CD4-positive, CD25-positive, alpha-beta regulatory T cell (primary cell): ENCODE measurements around the gene THOP1. TPM values are rescaled to one million over a fixed set of nuclear protein-coding genes. Genes with fewer than 3 reads are reported as not detected.
"Not testable (repeated sequence)": the region's sequence is repeated elsewhere in the genome, so short reads cannot be mapped to it uniquely, and the experiment has no call there.

Experiments used
- ATAC-seq, 2 donors: fragments of 150-1000 bp; cut with Tn5 transposase; one replicate each; pipeline ENCODE4 v1.10.0; 2021; ENCODE audit warnings: low read depth in 2 of 2, moderate number of reproducible peaks in 2 of 2, moderate library complexity in 1 of 2
- DNase-seq, 3 donors: peaks; one replicate each; pipeline versions ENCODE4 v3.0.0 to v3.0.0-alpha.2; 2012 to 2022; ENCODE audit warnings: mixed read lengths in 1 of 3
- H3K27ac ChIP-seq: one replicate; pipeline ENCODE4 v1.7.0; 2013; ENCODE audit warnings: mild to moderate bottlenecking, low read length; ENCODE audit not compliant: insufficient read depth, poor library complexity, severe bottlenecking
- H3K27me3 ChIP-seq: one replicate; pipeline ENCODE4 v1.7.0; 2013; ENCODE audit warnings: low read length; ENCODE audit not compliant: control insufficient read depth, insufficient read depth
- H3K36me3 ChIP-seq: one replicate; pipeline ENCODE4 v1.7.0; 2013; ENCODE audit warnings: mild to moderate bottlenecking, low read length, moderate library complexity; ENCODE audit not compliant: control insufficient read depth, insufficient read depth
- H3K4me1 ChIP-seq: 2 replicates; pipeline ENCODE4 v1.7.0; 2013; ENCODE audit warnings: mild to moderate bottlenecking, low read length; ENCODE audit not compliant: insufficient read depth, control insufficient read depth, poor library complexity, severe bottlenecking
- H3K4me3 ChIP-seq: one replicate; pipeline ENCODE4 v1.7.0; 2013; ENCODE audit warnings: low read depth, mild to moderate bottlenecking, low read length, moderate library complexity
- H3K9me3 ChIP-seq, 2 experiments: 1 replicate in 1 of 2; 2 replicates in 1 of 2; pipeline ENCODE4 v1.7.0; 2013; ENCODE audit warnings: low read length in 2 of 2, mild to moderate bottlenecking in 1 of 2, moderate library complexity in 1 of 2; ENCODE audit not compliant: control insufficient read depth in 2 of 2
- H3K27ac Mint-ChIP-seq, 3 donors: one replicate each; pipeline ENCODE4 v1.8.0; 2020 to 2022; ENCODE audit warnings: mild to moderate bottlenecking in 3 of 3, mixed read lengths in 3 of 3, moderate library complexity in 2 of 3
- H3K27me3 Mint-ChIP-seq: one replicate; pipeline ENCODE4 v1.8.0; 2022; ENCODE audit warnings: mild to moderate bottlenecking, mixed read lengths
- H3K36me3 Mint-ChIP-seq: one replicate; pipeline ENCODE4 v1.8.0; 2020; ENCODE audit warnings: mixed read lengths
- H3K4me1 Mint-ChIP-seq, 4 donors: one replicate each; pipeline ENCODE4 v1.8.0; 2020 to 2022; ENCODE audit warnings: mixed read lengths in 4 of 4, mild to moderate bottlenecking in 1 of 4
- H3K4me3 Mint-ChIP-seq, 4 donors: one replicate each; pipeline ENCODE4 v1.8.0; 2020 to 2022; ENCODE audit warnings: mild to moderate bottlenecking in 4 of 4, mixed read lengths in 4 of 4, moderate library complexity in 3 of 4
- H3K9me3 Mint-ChIP-seq, 7 donors: one replicate each; pipeline ENCODE4 v1.8.0; 2020 to 2022; ENCODE audit warnings: mixed read lengths in 7 of 7, mild to moderate bottlenecking in 3 of 7, moderate library complexity in 2 of 7
- polyA plus RNA-seq, 4 donors: library from polyadenylated mRNA; unstranded; fragments of 300-500 nt; fragmentation: Illumina TruSeq; gene quantifications; one replicate each; pipeline ENCODE4 v1.2.3, GENCODE V29; 2021
- total RNA-seq: library from RNA; stranded (reverse); gene quantifications from one replicate; pipeline ENCODE4 v1.2.3, GENCODE V29; 2022

THOP1 gene
- total and polyA plus RNA-seq, 5 donors from 2014 or later, result 20.0 to 28.0 (median 25.9) TPM

DNA sequence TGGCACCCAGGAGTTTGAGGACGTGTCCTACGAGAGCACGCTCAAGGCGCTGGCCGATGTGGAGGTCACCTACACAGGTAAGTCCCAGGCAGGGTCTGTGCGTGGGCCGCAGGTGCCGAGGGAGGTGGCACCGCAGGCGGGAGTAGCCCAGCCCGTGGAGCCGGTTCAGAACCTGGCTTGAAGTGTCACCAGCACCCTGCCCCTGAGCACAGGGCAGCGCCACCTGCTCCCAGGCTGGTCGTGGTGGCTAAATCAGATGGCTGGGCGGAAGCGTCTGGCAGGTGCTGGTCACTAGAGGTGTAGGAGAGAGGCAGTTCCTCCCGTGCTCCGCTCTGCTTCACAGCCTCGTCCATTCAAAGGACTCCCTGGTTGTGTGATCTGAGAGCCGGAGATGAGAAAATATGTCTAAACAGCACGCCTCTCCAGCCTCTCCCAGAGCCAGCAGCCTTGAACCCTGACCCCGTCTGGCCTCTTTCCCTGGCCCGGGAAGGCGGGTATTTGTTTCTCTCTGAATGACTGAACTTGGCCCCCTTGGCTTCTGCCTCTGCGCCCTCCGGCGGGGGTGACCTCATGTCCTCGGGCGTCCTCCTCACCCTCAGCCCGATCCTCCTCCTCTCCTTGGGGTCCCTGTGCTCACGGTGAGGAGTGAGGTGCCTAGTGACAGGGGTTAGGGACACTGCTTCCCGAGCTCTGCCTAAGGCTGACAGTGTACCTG is 5.4 kb downstream of the THOP1 start:
- ATAC-seq (no peak), DNase-seq (no peak)
- Mint-ChIP-seq H3K27me3 (no peaks in the 10 kb centered on the region), H3K4me3 (no peak overlapping the region), H3K4me1 (peaks cover 6 to 24% (median 13%) of the 10 kb centered on the region in 4 donors), H3K36me3 (peaks cover 5% of the 10 kb centered on the region), H3K9me3 (no peaks in the 10 kb centered on the region), H3K27ac (no peak overlapping the region)
- no peaks in the 10 kb centered on the region for H3K27me3 ChIP-seq
- H3K27ac ChIP-seq, result no peak overlapping the region
- H3K4me3 ChIP-seq, result no peak overlapping the region
- peaks cover 6% of the 10 kb centered on the region for H3K4me1 ChIP-seq
- no peaks in the 10 kb centered on the region for H3K9me3 ChIP-seq
- peaks cover 3% of the 10 kb centered on the region for H3K36me3 ChIP-seq

DNA sequence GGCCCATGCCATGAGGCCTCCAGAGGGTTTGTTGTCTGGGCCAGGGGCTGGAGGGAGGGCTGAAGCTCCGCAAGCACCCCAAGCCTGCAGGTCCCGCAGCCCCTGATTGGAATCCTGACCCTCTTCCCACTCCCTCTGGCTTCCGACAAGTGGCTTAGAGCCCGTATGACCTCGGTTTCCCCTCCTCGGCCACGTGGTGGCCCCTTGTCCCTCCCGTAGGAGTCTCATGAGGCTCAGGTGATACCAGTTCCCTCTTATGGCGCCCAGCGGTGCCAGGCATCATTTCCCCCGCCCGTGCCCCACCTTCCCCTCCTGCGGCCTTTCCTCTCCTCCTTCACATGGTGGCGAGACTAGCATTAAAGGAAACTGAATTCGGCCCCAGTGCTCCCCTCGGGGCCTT is 6.1 kb downstream of the THOP1 start:
- no peak overlapping the region for H3K27ac ChIP-seq
- DNase-seq (no peak), ATAC-seq (no peak)
- Mint-ChIP-seq H3K36me3 (peaks cover 9% of the 10 kb centered on the region), H3K27me3 (no peaks in the 10 kb centered on the region), H3K4me3 (no peak overlapping the region), H3K9me3 (no peaks in the 10 kb centered on the region), H3K4me1 (peaks cover 3 to 19% (median 12%) of the 10 kb centered on the region in 4 donors), H3K27ac (no peak overlapping the region)
- no peaks in the 10 kb centered on the region for H3K27me3 ChIP-seq
- no peaks in the 10 kb centered on the region for H3K9me3 ChIP-seq
- no peak overlapping the region for H3K4me3 ChIP-seq
- peaks cover 3% of the 10 kb centered on the region for H3K36me3 ChIP-seq
- no peaks in the 10 kb centered on the region for H3K4me1 ChIP-seq

DNA sequence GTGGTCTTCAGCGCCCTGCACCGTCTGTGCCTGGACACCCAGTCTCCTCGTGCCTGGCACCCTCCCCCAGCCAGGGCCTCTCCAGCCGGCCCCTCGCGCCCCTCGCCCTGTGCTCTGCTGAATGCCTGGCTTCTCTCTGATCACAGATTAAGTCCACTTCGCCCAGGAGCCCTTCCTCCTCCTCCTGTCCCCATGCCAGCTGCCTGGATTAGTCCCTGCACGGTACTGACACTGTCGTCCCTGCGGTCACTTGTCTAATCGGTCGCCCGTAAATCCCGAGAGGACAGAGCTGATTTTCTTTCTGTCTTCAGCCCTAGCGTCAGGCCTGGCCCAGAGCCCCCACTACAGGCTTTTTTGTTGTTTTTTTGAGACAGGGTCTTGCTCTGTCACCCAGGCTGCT is 6.6 kb downstream of the THOP1 start:
- ATAC-seq, result no peak
- H3K4me3 Mint-ChIP-seq, result peak overlapping the region in 1 of 4 donors; percentile 69
- Histone ChIP-seq H3K4me3 (no peak overlapping the region), H3K27me3 (no peaks in the 10 kb centered on the region), H3K36me3 (peaks cover 3% of the 10 kb centered on the region), H3K27ac (no peak overlapping the region), H3K4me1 (no peaks in the 10 kb centered on the region), H3K9me3 (no peaks in the 10 kb centered on the region)
- H3K36me3 Mint-ChIP-seq, result peaks cover 9% of the 10 kb centered on the region
- DNase-seq, result no peak
- H3K27me3 Mint-ChIP-seq, result no peaks in the 10 kb centered on the region
- peaks cover 3 to 19% (median 12%) of the 10 kb centered on the region in 4 donors for H3K4me1 Mint-ChIP-seq
- H3K27ac Mint-ChIP-seq, result peak overlapping the region in 1 of 3 donors; percentile 84
- H3K9me3 Mint-ChIP-seq, result no peaks in the 10 kb centered on the region

DNA sequence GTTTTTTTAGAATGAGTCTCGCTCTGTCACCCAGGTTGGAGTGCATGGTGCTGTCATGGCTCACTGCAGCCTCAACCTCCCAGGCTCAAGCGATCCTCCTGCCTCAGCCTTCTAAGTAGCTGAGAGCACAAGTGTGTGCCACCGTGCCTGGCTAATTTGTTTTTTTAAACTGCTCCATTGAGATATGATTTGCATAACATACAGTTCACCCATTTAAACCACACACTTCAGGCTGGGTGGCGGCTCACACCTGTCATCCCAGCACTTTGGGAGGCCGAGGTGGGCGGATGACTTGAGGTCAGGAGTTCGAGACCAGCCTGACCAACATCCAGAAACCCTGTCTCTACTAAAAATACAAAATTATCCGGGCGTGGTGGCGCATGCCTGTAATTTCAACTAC is 7.4 kb downstream of the THOP1 start:
- H3K36me3 ChIP-seq, ATAC-seq, H3K27me3 Mint-ChIP-seq, H3K4me1 ChIP-seq, H3K4me3 ChIP-seq, H3K9me3 Mint-ChIP-seq, H3K4me3 Mint-ChIP-seq, H3K27ac ChIP-seq, DNase-seq, H3K27me3 ChIP-seq, H3K9me3 ChIP-seq: not testable (repeated sequence)
- peaks cover 0 to 11% (median 8%) of the 10 kb centered on the region in 4 donors for H3K4me1 Mint-ChIP-seq
- peak overlapping the region in 1 of 3 donors; percentile 20 for H3K27ac Mint-ChIP-seq
- peaks cover 14% of the 10 kb centered on the region for H3K36me3 Mint-ChIP-seq

DNA sequence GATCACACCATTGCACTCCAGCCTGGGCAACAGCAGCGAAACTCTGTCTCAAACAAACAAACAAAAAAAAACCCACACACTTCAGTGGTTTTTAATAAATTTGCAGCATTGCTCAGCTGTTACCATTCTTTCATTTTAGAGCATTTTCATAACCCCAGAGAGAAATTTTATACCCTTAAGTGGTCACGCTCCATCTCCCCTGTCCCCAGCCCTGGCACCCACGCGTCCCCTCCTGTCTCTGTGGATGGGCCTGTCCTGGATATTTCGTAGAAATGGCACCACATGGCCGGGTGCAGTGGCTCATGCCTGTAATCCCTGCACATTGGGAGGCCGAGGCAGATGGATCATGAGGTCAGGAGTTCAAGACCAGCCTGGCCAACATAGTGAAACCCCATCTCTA is 7.8 kb downstream of the THOP1 start:
- Histone ChIP-seq H3K27ac (no peak overlapping the region), H3K36me3 (peaks cover 8% of the 10 kb centered on the region), H3K27me3 (no peaks in the 10 kb centered on the region), H3K9me3 (no peaks in the 10 kb centered on the region), H3K4me1 (no peaks in the 10 kb centered on the region), H3K4me3 (no peak overlapping the region)
- Mint-ChIP-seq H3K27me3 (no peaks in the 10 kb centered on the region), H3K9me3 (no peaks in the 10 kb centered on the region), H3K27ac (peak overlapping the region in 1 of 3 donors; percentile 20), H3K36me3 (peaks cover 14% of the 10 kb centered on the region), H3K4me1 (peaks cover 0 to 6% (median 4%) of the 10 kb centered on the region in 4 donors), H3K4me3 (peak overlapping the region in 1 of 4 donors; percentile 43)
- ATAC-seq (no peak), DNase-seq (no peak)

DNA sequence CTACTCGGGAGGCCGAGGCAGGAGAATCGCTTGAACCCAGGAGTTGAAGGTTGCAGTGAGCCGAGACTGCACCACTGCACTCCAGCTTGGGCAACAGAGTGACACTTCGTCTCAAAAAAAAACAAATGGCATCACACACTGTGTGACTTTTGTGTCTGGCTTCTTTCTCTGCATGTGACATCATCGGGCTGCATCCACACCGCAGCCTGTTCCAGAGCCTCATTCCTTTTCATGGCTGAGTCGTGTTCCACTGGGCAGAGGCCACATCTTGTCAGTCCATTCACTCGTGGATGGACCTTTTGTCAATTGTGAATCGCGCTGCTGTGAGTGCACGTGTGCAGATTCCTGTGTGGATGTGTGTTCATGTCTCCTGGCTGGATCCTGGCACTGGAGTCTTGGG is 8.3 kb downstream of the THOP1 start:
- Histone ChIP-seq H3K27me3 (no peaks in the 10 kb centered on the region), H3K4me1 (no peaks in the 10 kb centered on the region), H3K27ac (no peak overlapping the region), H3K9me3 (no peaks in the 10 kb centered on the region), H3K4me3 (no peak overlapping the region), H3K36me3 (peaks cover 8% of the 10 kb centered on the region)
- H3K36me3 Mint-ChIP-seq, result peaks cover 14% of the 10 kb centered on the region
- no peaks in the 10 kb centered on the region for H3K9me3 Mint-ChIP-seq
- peak overlapping the region in 1 of 4 donors; percentile 61 for H3K4me3 Mint-ChIP-seq
- DNase-seq (no peak), ATAC-seq (no peak)
- no peak overlapping the region for H3K27ac Mint-ChIP-seq
- peaks cover 0 to 5% (median 1%) of the 10 kb centered on the region in 4 donors for H3K4me1 Mint-ChIP-seq
- H3K27me3 Mint-ChIP-seq, result no peaks in the 10 kb centered on the region

DNA sequence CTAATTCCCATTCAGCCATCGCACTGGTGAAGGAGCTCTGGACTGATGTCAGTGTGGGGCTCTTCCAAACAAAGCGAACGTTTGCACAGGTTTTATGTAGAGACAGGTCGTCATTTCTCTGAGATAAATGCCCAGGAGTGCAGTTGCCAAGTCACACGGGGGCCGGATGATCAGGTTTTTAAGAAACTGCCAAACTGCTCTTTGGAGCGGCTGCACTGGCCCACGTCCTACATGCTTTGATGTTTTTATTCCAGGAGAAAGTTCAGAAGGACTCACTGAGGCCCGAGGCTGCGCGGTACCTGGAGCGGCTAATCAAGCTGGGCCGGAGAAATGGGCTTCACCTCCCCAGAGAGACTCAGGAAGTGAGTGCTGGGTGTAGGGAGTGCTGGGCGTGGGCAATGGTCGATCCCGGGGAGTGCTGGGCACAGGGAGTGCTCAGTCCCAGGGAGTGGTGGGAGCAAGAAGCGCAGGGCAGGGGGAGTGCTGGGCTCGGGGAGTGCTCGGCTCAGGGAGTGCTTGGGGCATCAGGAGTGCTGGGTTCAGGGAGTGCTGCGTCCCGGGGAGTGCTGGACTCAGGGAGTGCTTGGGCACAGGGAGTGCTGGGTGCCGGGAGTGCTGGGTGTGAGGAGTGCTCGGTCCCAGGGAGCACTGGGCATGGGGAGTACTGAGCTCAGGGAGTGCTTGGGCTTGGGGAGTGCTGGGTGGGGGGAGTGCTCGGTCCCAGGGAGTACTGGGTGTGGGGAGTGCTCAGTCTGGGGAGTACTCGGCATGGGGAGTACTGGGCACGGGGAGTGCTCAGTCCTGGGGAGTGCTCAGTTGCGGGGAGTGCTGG is 10.7 kb downstream of the THOP1 start:
- no peak overlapping the region for H3K27ac Mint-ChIP-seq
- H3K36me3 ChIP-seq, result peaks cover 8% of the 10 kb centered on the region
- no peak for DNase-seq
- no peaks in the 10 kb centered on the region for H3K4me1 ChIP-seq
- ATAC-seq, result no peak
- H3K27ac ChIP-seq, result no peak overlapping the region
- H3K27me3 Mint-ChIP-seq, result no peaks in the 10 kb centered on the region
- no peaks in the 10 kb centered on the region for H3K27me3 ChIP-seq
- peaks cover 18% of the 10 kb centered on the region for H3K36me3 Mint-ChIP-seq
- H3K4me3 ChIP-seq, result no peak overlapping the region
- H3K9me3 Mint-ChIP-seq, result no peaks in the 10 kb centered on the region
- no peaks in the 10 kb centered on the region for H3K4me1 Mint-ChIP-seq
- H3K9me3 ChIP-seq, result no peaks in the 10 kb centered on the region
- H3K4me3 Mint-ChIP-seq, result no peak overlapping the region
